HG03060 (cell line): ENCODE measurements around the gene NEDD4L.

Experiments used
- ATAC-seq: cut with Tn5 transposase; IDR thresholded peaks from one replicate; pipeline ENCODE4 v1.9.1; 2021; ENCODE audit warnings: low read depth, moderate number of reproducible peaks; ENCODE audit not compliant: unreplicated experiment

NEDD4L gene

DNA sequence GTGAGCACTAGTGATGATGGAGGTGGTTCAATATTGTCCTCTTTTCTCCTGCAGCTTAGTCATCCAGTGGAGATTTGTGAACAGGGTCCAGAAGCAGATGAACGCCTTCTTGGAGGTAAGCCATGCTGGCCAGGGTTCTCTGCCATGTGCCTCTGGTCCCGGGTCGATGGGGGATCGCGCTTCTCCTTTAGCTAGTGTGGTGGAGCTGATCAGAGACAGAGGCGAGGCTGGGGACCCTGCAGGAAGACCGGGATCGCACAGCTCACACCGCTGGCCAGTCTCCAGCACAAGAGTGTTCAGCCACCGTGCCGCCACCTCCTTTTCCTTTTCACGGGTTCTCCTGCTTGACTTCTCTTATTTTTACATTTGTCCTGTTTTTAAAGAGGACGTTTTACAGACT lies 341.4 kb downstream of the NEDD4L start:
- no peak for ATAC-seq

DNA sequence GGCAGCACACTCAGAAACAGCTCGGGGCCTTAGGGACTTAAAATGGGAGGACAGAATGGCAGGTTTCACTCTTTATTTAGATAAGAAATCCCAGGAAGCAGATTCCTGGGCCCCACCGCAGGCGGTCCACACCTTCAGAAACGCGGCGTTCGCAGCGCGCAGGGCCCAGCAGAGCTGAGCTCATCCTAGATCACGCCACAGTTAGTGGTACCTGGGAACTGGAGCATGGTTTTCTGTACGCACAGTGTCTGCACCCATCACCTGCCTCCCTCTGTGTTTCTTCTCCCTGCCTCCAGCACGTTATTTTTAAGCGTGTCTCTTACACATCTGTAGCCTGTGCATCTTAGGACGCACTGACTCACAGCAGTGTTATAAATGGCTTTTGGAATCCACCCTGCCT lies 342.8 kb downstream of the NEDD4L start:
- ATAC-seq, result no peak

DNA sequence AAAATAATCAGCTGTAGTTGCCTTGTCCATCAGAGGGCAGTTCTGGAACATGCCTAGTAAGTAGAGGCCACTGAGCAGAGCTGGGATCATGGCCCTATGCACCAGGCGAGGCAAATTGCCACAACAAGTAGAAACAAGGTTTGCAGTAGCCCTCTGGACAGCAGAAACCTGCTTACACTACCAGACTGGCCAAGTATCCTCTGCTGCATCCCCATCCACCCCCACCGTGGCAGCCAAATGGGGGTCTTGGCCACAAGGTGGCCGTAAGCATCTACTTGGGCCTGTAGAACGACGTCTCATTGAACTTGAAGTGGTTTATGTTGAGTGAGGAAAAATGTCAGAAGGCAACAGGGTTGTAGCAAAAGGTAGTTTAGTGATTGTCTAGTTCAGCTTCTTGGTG lies 343.7 kb downstream of the NEDD4L start:
- no peak for ATAC-seq

DNA sequence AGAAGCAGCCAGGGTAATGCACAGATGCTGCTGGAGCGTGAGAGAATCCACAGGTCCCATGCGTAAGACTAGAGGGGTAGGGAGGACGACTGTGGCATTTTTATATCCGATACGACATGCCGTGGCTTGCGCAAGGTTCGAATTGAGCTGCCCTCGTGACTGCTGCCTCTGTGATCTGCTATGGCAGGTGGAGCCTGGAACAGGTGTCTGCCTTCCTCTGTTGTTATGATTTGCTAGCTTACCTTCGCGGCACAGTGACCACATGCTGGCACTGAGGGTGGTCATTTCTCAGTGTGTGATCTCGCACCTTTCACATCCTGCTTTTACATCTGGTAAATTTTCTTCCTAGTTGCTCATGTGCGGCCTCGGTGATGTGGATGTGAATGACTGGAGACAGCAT lies 344.7 kb downstream of the NEDD4L start:
- ATAC-seq, result no peak

DNA sequence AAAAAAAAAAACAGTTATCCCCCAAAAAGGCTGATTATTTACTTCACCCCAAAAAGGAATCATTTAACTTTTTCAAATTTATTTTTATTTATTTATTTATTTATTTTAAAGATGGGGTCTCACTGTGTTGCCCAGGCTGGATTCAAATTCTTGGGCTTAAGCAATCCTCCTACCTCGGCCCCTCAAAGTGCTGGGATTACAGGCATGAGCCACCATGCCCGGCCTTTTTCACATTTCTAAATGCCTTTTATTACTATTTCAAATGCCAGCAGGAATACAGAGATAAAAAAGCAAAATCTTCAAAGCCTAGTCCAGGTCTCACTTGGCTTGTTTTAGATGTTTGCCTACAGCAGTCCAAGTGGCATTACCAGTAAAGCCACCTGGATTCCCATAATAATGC lies 345.7 kb downstream of the NEDD4L start:
- ATAC-seq, result no peak

DNA sequence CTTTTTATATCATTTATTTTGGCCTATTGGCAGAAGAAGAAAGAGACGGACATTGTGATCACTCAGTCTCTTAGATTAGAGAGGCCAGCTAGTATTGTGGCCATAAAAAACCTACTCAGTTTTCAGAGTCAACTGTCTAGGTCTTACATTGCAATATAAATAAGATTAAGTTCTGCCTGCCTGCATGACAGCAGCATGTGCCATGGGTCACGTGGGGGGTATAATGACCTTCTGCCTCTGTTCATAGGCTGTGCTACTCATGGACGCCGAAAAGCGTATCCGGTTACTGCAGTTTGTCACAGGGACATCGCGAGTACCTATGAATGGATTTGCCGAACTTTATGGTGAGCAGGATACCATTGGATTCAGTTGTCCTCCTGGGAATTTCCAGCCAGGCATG lies 346.4 kb downstream of the NEDD4L start:
- ATAC-seq, result no peak

DNA sequence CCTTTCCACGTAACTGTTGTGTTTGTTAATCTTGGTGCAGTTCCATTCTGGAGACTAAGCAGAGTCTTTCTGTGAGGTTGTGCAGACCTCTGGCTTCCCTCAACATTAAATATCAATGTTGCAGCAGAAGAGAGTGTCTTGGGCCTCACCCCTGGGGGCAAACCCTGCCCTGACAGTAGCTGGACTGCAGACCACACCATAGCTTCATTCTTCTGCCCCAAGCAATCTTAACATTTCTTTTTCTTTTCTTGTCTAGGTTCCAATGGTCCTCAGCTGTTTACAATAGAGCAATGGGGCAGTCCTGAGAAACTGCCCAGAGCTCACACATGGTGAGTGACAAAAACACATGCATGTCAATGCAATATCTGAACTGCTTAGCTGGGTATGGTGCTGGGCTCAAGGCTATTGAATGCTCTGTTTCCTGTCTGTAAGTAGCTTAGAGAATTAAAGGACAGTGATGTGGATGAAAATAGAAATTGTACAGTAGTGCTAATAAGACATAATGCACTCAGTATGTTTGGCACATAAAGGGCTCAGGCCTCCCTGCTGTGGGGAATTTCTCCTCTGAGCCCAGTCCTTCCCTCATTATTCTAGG lies 347.3 kb downstream of the NEDD4L start:
- no peak for ATAC-seq

DNA sequence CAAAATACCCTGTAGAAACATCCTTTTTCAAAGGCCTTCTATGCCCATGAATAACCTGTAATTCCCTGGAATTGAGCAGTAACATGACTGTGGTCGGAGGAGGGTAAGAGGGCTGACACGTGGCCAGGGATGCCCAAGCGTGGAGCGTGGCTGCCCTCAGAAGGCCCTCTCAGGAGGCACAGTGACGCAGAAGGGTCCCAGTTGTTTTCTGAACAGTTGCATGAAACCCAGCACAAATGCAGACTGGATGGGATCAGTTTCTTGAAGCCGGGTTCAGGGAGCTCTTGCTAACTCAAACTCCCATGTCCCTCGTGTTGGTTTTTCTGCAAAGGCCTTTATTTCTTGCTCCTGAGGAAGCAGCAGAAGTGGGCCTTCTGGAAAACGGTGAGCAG lies 347.9 kb downstream of the NEDD4L start:
- no peak for ATAC-seq

DNA sequence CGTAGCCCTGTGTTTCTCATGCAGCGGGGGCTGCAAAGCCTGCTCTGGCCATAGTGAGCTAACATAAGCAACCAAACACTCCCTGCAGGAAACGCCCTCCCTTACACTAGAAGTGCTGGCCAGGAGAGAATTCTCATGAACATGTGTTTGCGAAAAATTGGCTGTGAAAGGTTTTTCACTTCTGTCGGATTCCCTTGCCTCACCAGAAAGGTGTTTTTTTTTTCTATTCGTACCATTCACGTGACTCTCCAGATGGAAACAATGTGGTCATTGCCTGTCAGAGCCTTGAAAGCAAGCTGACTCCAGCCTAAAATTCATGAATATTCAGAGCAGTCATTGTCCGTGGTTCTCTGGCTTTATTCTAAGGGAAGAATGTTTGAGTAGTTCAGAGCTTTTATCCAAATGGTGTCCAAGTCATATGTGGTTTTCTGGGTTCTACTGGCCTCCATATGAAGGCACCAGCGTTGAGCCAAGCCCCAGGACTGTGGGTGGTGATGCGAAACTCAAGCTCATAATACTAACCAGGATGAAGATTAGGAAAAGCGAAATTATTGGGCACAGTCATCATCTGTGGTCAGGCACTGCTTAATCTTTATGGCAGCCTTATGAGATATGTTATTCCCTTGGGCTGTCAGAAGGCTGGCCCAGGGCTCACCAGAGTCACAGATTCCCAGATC lies 348.4 kb downstream of the NEDD4L start:
- no peak for ATAC-seq

DNA sequence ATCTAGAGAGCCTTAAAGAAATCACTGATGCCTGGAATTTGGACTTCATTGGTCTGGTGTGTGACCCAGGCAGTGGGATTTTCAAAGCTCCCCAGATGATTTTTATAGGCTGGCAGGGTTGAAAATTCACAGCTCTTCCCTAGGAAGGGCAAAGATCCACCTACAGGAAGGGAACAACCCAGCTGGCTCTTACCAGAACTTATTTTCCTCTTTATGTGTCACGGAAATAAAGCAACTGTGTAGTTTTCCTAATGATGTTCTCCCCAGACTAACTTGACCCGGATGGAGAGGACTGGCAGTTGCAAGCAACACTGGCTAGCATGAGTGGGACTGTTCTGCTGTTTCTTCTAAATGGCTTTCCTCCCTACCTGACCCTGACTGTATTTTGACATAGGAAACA lies 349.3 kb downstream of the NEDD4L start:
- no peak for ATAC-seq

DNA sequence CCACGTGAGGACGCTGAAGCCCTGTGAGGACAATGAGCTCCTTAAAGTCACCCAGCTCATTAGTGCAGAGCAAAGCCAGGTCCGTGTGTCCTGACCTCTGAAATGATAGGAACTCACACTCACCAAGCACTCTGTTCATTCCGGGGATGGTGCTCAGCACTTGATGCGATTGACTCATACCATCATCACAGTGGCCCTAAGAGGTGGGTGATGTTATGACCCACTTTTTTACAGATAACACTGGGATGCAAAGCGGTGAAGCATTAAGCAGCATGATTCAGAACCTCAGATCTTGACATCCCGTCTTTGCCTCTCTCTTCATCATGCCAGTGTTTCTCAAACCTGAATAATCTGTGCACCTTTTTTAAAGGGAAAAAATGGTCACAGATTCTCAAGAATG lies 350.0 kb downstream of the NEDD4L start:
- no peak for ATAC-seq

DNA sequence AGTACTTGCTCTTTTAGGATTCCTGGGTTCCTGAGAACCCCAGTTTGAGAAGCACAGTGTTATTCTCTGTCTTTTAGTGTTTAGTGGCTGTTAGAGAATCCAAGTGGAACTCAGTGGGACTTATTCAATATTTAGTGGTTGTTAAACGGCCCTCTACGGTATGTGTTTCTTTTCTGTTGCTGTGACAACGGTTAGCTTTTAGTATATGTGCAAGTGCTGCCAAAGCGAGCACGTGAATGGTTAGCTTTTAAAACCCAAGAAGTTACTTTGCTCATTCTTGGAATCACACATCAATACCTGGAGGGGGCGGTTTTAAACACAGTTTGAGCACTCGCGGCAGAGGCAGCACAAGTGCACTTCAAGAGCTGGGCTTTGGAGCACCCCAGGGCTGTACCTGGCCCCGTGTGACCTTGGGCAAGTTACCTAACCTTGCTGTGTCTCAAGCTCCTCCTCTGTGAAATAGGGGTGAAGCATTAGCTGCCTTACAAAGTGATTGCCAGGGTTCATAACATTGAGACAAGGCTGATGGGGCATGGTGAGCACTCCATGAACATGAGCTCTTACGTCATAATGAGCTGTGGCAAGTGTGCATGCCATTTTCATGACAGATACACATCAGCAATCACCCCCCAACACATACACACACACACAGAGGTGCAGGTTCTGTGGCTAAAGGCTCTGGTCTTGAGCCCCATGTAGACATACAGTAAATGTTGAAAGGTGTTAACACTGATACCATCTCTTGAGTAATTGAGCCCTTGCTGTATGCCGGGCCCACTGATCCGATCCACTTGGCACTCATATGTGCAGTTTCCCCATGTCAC lies 350.8 kb downstream of the NEDD4L start:
- no peak for ATAC-seq

DNA sequence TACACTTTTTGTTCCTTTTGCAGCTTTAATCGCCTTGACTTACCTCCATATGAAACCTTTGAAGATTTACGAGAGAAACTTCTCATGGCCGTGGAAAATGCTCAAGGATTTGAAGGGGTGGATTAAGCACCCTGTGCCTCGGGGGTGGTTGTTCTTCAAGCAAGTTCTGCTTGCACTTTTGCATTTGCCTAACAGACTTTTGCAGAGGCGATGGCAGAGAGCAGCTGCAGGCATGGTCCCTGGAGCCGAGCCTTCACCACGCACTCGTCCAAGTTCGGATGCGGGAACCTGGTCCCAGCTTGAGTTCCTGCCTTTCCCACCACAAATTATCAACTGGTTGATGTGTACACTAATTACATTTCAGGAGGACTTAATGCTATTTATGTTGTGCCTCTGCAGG lies 352.1 kb downstream of the NEDD4L start:
- no peak for ATAC-seq

DNA sequence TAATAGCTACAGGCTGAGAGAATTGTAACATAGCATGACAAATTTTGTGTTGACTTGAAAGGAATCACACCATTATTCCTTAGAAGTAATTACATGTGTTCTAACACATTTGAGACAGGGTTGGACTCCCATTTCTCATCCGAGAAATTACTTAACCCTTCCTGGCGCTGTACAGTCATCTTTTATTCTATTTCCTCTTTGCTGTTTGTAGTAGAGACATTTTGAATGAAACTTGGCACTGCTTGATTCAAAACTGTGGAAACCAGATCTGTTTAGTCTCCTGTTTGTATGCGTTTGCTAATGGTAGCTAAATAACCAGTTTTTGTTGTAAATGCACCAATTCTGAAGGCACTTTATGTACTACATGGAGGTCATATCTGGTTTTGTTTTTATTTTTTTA lies 352.9 kb downstream of the NEDD4L start:
- ATAC-seq, result no peak

DNA sequence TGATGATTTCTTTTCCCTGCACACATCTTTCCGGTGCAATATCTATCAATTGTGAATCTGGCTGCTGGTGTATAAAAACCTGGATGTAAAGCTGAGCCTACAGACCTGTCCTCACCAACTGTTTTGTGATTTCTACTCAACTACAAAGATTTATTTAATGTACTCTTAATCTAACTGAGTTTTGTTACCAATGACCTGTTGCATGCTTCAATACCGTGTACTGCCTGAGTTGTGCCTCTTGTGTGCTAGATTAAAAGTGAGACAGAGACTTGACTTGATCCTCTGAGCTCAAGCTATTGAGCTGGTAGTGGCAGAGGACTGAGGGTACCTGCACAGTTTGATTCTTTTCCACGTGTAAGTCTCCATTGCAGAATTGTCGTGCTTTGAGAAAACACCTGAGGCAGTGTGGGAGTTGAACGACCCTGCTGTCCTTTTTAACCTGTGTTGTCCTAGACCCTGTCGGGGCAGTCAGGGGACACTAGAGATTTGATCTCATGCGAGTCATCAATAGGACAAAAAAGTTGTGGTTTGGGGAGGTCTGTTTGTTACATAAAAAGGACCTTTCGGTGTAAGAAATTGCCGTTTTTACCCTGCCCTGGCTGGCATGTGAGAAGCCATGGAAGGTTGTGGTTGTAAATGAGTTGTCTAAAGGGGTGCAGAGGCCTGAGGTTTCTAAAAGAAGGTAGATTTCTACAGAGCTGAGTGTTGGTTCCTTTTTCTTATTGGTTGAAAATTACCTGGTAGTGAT lies 353.5 kb downstream of the NEDD4L start:
- ATAC-seq, result no peak

DNA sequence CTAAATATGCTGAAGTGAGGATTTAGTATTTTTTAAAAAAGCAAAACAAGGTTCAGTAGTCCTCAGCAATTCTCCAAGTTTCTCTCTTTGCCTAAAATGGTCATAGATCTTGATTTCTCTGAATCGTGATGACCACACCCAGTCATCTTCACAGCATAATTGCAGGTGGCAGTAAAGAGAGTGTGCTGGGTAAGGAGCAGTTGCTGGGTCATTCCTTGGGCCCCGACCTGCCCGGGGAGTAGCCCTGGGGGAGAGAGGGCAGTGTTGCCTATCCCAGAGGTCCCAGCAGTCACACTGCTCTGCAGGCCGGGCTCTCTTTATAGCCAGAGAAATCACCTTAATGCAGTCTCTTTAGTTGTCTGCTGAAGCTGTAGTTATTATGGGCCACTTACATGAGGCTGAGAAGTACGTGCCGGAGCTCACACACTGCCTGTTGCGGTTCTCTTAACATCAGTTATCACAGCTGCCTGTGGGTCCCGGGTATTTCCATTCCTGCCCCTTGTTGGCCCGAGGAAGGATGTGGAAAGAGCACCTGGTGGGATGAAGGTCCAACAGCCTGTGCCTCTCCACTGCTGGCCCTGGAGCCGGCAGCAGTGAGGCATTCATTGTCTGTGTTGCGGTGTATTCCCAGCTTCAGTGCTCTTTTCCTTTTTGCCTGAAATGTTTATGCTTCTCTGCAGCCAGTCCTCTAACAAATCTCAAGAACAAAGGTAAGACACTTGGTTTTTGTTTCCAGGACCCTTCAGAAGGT lies 354.8 kb downstream of the NEDD4L start:
- ATAC-seq, result no peak

DNA sequence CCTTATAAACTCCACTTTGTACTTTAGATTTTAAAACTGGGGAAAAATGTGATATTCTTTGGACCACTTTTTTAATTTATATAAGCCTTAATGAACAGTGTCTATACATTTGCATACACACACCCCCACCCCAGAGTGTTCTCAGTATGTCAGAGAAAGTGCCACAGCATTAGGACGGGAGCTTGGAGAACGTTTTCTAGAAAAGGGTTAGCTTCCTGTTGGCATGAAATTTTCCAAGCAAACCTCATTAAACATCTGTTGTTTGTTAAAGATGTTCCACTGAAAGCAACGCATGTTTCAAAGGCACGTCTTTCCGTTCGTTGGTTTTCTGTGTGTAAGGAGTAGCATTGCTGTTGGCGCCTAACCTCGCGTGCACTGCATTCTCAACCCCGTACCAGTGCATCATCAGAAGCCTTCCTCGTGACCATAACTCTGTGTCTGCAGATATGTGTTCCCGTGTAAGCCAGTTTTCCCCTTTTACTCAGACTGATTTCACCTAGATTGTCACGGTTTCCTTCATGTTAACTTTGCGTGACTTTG lies 356.4 kb downstream of the NEDD4L start:
- no peak for ATAC-seq

DNA sequence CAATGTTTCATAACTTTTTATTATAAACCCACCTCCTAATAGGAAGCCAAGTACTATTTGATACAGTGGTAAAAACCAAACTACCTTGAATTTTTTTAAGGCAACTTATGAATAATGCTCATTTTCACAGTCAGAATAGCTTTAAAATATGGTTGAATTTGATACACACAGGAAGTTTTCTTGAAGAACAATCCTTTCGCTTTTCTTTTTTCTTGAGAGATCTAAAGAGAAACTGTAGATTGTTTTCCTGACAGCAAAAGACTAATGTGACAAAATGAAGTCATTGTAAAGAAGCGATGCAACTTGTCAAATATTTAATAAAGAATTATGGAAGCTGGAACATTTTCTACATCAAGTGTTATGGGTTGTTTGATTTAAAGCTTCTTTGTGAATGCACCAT lies 357.2 kb downstream of the NEDD4L start:
- ATAC-seq, result no peak

DNA sequence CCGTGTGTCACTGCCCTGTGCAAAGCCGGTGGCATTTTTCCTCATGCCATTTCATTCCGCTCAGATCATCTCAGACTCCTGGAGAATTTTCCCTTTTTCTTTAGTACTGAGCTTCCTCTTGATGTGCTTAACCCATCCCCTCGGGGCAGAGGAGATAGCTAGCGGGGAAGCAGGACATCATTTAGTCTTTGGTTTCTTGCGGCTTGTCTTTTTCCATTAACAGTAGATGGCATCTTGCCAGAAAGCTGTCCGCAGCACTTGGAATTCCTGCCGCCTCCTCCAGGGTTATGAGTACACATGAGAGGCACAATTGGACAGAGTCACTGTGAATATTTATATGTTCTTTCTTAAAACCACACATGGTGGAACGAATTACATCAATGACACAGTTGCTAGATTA lies 358.2 kb downstream of the NEDD4L start:
- no peak for ATAC-seq
